AG20443 (cell line): Measurements from ENCODE around the gene DCLRE1C.
"Not testable (repeated sequence)": the region's sequence is repeated elsewhere in the genome, so short reads cannot be mapped to it uniquely, and the experiment has no call there.

Source experiments
- DNase-seq: peaks from one replicate; pipeline ENCODE4 v3.0.0; 2012; ENCODE audit warnings: low spot score, mixed read lengths

Gene DCLRE1C

DNA sequence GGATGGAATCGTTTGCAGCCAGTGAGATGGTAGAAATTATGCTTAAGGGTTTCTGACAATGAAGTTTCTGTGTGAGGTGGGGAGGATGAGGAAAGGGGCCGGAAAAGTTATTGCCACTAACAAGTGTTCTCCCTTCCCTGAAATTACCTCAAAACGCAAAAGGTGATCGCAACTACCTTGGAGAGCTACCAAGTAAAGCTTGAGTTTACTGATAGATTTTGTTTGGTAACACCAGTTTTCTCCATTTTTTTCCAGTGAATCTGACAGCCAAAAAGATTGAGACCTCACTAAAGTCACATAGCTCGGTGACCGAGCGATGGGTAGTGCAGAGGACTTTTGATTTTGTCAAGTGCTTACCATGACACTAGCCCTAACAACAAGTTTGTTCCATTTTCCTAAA, 73.7 kb downstream of the DCLRE1C start:
- no peak for DNase-seq

- no peak for DNase-seq
Measured at GRCh38 chr10:14879928-14880193, 74.0 kb downstream of the DCLRE1C start.

DNA sequence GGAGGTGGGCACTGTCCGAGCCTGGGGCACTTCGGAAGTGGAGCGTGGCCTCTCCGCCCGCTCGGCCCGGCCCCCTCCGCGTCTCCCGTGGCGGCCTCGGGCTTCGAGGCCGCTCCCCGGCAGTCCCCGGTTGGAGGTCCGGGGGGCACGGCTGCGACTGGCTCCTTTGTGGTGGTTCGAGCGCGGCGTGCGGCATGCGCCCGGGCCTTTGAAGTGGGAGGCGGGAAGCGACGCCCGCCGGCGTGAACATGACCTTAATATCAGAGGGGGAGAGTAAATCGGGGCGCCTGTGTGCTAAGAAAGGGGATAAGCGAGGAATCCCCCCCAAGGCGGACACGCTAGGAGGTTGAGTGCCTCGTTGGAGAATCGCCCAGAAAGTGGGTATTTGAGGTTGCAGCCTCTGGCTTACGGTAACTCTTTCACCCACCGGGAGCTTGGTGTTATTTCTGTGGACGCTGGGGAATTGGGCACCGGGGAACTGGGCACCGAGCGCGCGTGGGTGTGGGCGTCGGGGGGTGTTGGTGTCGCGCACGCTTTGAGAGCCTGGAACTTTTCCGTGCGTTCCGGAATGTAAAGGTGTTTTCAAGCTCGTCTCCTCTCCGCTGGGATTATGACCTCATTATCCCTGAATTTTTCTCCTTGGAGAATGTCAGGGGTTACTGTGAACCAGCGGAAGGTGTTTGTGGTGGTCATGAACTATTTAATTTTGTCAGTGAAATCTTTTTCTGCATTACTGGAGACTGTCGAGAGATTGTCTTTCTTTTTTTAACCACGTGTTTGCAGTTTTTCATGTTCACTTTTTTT, 74.6 kb downstream of the DCLRE1C start:
- DNase-seq, result peak; percentile 20

DNA sequence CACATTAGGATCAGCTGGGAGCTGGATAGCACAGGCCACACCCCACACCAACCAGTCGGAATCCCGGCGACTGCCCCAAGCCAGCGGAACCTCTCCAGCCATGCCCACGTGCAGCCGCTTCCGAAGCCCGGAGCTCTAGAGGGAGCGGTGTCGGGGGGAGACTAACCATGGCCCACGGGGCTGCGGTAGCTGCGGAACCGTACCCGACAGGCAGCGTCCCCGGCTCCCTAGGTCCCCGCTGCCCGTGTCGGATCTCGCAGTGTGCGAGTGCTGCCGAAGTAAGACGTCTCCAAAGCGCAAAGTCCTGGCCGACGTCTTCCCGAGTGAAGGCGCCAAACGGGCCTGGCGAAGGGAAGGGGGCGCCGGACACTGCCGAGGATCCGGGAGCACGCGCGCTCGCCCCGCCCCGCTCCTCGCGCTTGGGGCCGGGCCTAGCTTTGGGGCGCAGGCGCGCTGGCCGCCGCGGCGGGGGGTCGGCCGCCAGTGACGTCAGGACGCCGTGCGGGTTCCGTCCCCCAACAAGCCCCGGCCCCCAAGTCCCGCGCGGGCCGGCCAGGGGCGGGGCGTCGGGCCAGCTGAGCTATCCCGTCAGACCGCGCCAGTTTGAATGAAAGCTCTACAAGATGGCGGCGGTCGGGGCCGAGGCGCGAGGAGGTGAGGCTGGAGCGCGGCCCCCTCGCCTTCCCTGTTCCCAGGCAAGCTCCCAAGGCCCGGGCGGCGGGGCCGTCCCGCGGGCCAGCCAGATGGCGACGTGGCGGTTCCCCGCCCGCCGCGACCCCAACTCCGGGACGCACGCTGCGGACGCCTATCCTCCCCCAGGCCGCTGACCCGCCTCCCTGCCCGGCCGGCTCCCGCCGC, 75.4 kb downstream of the DCLRE1C start, which contains the start of gene SUV39H2:
Gene SUV39H2 (plus strand): TSS at position 601 of the 858 bp plus-strand sequence. CDS start 23 bp downstream, at position 624.
- peak; percentile 100 for DNase-seq

GRCh38 chr10:14876764-14877163, 77.1 kb downstream of the DCLRE1C start:
- no peak for DNase-seq

DNA sequence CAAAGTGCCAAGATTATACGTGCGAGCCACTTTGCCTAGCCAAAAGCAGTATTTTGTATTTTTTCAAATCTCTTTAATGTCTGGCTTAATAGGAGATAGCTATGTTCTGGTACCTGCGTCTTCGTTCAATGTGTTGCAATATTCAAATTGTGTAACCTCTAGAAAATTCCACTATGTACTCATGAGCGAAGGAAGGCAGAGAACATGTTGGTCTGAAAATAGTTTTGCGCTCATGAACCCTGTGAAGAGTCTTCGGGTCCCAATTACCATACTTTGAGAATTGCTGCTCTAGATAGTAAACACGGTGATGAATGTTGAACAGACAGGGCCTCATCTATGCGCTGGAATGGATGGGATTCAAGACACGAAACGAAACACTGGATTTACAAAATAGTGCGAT, 78.0 kb downstream of the DCLRE1C start:
- no peak for DNase-seq

DNA sequence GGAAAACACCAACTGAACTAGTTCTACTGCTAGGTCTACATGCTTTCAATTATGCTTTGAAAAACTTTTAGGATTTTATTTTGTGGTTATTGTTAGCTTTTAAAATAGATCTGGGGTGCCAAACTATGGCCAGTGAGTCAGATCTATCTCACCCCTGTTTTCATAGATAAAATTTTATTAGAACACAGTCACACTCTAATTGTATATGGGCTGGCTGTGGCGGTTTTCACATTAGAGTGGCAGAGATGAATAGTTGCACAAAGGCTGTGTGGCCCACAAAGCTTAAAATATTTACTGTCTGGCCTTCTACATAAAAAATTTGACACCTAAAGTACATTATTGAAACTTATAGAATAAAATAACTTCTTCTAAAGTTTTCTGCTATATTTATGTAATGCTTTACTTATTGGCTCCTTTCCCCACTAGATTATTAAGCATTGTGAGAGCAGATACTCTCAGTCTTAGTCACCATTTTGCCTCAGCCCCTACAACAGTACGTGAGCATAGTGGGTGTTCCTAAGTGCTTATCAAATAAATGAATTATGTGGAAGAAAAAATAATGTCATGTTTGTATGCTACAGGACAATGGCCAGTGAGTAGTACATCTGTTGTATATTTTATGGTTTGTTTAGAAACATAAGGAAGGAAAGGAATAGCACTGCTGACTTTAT, 80.7 kb downstream of the DCLRE1C start:
- peak; percentile 24 for DNase-seq

- DNase-seq, result not testable (repeated sequence)
Measured at GRCh38 chr10:14864871-14865270, 89.0 kb downstream of the DCLRE1C start.

- not testable (repeated sequence) for DNase-seq
Measured at GRCh38 chr10:14864466-14864865, 89.4 kb downstream of the DCLRE1C start.

DNA sequence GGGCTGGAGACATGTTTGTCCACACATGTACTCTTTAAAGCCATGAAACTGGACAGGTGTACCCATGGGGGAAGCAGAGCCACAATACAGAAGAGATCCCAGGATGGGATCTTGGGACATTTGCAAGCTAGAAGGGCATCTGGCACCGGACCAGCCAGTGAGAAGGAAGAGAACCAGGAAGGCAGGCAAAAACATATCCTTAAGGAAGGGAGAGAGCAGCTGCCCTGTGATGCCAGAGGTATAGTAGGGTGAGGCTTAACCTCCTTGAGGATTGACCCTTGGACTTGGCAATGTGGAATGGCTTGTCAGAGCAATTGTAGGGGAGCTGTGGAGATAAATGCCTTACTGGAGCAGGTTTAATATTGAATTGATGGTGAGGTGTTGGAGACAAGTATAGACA, 93.1 kb downstream of the DCLRE1C start:
- no peak for DNase-seq

- no peak for DNase-seq
Measured at GRCh38 chr10:14859775-14860174, 94.1 kb downstream of the DCLRE1C start.

- DNase-seq, result no peak
Measured at GRCh38 chr10:14859043-14859442, 94.9 kb downstream of the DCLRE1C start.

DNA sequence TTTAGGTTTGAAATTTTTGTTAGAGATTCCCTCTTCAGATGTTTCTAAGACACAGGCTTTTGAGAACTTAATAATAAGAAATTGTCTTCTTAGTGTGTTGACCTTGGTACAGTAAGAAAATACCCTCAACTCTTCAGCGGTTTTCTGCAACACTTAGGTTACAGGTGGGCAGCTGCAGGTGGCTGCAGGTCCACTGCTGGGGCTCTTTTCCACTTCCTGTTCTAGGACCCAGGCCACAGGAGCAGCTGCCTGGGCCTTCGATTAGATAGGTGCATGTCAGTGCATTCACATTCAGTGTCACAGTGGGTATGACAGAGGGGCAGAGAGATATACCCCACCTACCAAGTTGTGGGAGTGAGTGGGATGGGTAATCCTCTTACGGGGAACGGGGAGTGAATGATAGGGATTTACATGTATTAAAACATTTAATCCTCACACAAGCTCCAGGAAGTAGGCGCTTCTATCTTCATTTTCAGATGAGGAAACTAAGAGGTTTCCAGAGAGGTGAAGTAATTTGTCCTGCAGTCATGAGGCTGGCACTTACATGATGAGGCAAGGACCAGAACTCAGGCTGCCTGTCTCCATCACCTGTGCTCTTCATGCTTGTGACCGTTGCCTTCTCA, 95.4 kb downstream of the DCLRE1C start:
- no peak for DNase-seq

DNA sequence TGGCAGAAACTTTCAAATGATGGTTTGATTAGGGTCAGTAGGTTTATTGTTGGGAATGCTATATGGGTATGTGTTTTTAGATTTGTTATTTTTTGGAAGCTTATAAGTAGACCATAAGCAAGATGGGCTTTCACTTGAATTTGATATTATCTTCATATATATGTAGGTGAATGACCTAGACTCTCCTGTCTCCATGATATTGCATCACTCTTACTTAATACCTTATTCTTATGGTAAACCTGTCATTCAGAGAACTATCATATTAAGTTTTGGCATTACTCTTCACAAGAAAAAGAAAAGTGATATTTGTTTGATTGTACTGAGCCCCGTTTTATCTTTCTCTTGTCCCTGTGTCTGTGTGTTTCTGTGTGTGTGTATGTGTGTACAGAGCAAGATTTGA, 98.4 kb downstream of the DCLRE1C start:
- no peak for DNase-seq

GRCh38 chr10:14852236-14852635, 101.7 kb downstream of the DCLRE1C start:
- no peak for DNase-seq
